Subcutaneous adipose tissue (tissue), 4 donors: Measurements from ENCODE around the gene CAVIN2. TPM values are rescaled to one million over a fixed set of nuclear protein-coding genes. Genes with fewer than 3 reads are reported as not detected.

Experiments
- total RNA-seq, 4 donors: library from RNA; depleted of rRNA; stranded (reverse); fragments of >200 nt; gene quantifications; one replicate each; pipeline ENCODE4 v1.1.0, GENCODE V29; 2016
- TF ChIP-seq, protein P1 (sequence below): fragments of 450-650 bp; IDR thresholded peaks from one replicate; pipeline ENCODE4 v1.5.1; 2016; ENCODE audit warnings: low read depth, mild to moderate bottlenecking, control low read depth, antibody characterized with exemption, moderate library complexity

CAVIN2 gene
- total RNA-seq, 4 donors from 2014 or later: 21.9 to 120 (median 62.2) TPM

DNA sequence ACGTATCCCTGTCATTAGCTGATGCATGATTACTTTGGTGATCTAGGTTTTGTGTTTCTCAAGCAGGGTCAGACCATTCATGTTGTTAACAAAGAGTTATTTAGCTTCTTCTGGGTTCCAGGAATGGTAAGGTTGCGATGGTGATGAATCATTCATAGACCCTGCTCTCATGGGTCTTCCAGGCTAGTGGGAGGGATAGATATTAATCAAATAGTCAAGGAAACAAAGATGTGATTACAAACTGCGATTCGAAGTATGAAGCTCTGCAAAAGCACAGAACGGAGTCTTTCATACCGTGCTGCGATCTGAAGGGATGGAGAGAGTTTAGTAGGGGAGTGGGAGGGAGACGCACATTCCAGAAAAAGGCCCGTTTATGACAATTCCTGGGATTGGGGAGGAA is 42.1 kb downstream of the CAVIN2 start:
- TF ChIP-seq, protein P1, sequence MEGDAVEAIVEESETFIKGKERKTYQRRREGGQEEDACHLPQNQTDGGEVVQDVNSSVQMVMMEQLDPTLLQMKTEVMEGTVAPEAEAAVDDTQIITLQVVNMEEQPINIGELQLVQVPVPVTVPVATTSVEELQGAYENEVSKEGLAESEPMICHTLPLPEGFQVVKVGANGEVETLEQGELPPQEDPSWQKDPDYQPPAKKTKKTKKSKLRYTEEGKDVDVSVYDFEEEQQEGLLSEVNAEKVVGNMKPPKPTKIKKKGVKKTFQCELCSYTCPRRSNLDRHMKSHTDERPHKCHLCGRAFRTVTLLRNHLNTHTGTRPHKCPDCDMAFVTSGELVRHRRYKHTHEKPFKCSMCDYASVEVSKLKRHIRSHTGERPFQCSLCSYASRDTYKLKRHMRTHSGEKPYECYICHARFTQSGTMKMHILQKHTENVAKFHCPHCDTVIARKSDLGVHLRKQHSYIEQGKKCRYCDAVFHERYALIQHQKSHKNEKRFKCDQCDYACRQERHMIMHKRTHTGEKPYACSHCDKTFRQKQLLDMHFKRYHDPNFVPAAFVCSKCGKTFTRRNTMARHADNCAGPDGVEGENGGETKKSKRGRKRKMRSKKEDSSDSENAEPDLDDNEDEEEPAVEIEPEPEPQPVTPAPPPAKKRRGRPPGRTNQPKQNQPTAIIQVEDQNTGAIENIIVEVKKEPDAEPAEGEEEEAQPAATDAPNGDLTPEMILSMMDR: no peak

DNA sequence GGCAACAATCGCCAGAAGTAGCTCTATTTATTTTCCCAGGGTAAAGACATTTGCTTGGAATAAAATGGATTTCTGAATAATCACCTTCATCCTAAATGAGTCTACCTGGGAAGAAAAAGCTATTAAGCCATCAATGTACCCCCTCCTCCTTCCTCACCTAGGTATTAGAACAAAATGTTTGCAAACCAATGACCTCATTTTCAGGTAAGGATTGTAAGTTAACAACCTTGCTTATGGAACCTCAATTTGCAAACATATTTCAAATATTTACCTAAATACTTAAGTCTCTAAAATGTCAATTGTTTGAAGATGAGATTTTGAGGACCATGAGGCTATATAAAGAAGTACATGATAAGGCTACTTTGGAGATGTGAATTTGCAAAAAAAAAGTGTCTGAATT is 43.9 kb downstream of the CAVIN2 start:
- TF ChIP-seq, protein P1: no peak

DNA sequence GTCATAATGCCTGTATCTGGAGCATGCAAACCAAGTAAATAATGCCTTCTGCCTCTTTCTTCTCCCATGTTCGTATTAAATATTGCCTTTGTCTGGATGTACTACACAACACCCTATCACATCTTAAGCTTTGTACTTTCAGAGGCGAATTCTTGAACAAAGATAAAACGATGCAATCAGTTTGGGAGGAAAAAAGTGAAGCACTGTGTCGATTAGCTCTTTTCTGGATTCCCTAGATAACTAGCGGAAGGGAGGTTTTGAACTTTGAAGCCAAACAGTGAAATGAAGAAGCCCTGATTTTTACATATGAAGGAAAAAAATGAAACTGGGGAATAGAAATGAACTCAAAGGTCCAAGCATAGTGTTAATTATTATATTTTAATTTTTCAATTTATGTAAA is 44.7 kb downstream of the CAVIN2 start:
- TF ChIP-seq, protein P1: no peak

DNA sequence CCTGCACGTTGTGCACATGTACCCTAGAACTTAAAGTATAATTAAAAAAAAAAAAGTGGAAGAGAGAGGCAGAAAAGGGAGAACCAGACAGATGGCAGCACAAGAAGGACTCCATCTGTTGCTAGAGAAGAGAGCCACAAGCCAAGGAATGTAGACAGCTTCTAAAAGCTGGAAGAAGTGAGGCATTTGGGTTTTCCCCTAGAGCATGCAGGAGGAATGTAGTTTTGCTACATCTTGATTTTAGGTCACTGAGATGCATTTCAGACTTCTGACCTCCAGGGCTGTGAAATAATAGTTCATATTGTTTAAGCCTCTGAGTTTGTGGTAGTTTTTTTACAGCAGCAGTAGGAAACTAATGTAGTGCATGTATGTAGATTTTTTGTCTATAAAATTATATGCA is 46.0 kb downstream of the CAVIN2 start:
- TF ChIP-seq, protein P1: no peak

- TF ChIP-seq, protein P1: no peak
These were observed 47.4 kb downstream of the CAVIN2 start for GRCh38 chr2:191799526-191799925.

GRCh38 chr2:191797942-191798876 is 48.7 kb downstream of the CAVIN2 start:
- TF ChIP-seq, protein P1: no peak

GRCh38 chr2:191797500-191797899 is 49.4 kb downstream of the CAVIN2 start:
- TF ChIP-seq, protein P1: no peak
